Measurements from ENCODE around the gene SRGN. TPM values are rescaled to one million over a fixed set of nuclear protein-coding genes. Genes with fewer than 3 reads are reported as not detected.

SRGN gene
- total RNA-seq, 2 experiments from 2014 or later = 279 to 292 TPM

- Mint-ChIP-seq H3K36me3 (ENCODE audit: low read depth) (peaks cover 48% of the 10 kb centered on the region), H3K27ac (peak overlapping the region; percentile 99), H3K27me3 (peaks cover 1% of the 10 kb centered on the region), H3K4me1 (ENCODE audit: low read depth) (peaks cover 58% of the 10 kb centered on the region), H3K9me3 (no peaks in the 10 kb centered on the region), H3K4me3 (peak overlapping the region; percentile 98)
- DNase-seq = peak; percentile 57
- TF ChIP-seq, protein P1, sequence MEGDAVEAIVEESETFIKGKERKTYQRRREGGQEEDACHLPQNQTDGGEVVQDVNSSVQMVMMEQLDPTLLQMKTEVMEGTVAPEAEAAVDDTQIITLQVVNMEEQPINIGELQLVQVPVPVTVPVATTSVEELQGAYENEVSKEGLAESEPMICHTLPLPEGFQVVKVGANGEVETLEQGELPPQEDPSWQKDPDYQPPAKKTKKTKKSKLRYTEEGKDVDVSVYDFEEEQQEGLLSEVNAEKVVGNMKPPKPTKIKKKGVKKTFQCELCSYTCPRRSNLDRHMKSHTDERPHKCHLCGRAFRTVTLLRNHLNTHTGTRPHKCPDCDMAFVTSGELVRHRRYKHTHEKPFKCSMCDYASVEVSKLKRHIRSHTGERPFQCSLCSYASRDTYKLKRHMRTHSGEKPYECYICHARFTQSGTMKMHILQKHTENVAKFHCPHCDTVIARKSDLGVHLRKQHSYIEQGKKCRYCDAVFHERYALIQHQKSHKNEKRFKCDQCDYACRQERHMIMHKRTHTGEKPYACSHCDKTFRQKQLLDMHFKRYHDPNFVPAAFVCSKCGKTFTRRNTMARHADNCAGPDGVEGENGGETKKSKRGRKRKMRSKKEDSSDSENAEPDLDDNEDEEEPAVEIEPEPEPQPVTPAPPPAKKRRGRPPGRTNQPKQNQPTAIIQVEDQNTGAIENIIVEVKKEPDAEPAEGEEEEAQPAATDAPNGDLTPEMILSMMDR (IDR thresholded peaks at IDR 0.05) = no peak
- intact Hi-C loops (cut with micrococcal nuclease) = loop anchor here (2.0 to 5.0 kb wide), 2 partner anchors 33 to 92 kb away; partner anchors contain the start of gene VPS26A
- CTCF ChIA-PET = interaction anchor here (1.0 to 2.8 kb wide), 3 partner anchors 24 to 83 kb away, joined by 5 to 8 read pairs (median 5); no protein-coding TSS in a partner anchor
- POLR2A ChIA-PET = interaction anchor here (0.6 to 10.7 kb wide), 22 partner anchors 9 to 140 kb away, joined by 3 to 77 read pairs (median 8); partner anchors contain the start of genes DDX21 and SUPV3L1
- ATAC-seq = peak; percentile 15
Measured at GRCh38 chr10:69088801-69089501, 1.0 kb downstream of the SRGN start.

DNA sequence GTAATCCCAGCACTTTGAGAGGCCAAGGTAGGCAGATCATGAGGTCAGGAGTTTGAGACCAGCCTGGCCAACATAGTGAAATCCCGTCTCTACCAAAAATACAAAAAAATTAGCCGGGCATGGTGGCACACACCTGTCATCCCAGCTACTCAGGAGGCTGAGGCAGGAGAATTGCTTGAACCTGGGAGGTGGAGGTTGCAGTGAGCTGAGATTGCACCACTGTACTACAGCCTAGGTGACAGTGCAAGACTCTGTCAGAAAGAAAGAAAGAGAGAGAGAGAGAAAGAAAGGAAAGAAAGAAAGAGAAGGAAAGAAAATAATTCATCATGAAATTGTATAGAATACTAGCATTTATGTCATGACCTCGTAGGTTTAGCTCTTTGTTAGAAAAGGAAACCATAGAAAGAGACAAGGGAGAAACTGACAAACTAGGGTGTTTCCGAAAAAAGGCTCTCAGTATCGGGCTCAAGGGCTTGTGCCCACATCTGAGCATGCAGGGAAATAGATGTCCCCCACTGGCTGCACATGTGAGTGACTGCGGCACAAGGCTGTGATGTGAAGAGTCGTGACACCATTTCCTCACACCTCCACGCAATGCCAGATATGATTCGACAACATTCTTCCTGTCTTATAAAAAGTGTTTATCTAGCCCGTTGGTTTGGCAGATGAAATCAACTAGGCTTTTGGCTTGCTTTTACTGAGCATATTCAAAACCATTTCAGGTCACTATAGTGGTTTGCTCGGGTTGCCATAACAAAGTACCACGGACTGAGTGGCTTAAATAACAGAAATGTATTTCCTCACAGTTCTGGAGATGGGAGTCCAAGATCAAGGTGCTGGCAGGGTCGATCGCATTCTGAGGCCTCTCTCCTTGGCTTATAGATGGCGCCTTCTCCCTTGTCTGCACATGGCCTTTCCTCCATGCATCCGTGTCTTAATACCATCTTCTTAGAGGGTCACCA, 2.0 kb downstream of the SRGN start:
- Mint-ChIP-seq H3K36me3 (ENCODE audit: low read depth) (peaks cover 48% of the 10 kb centered on the region), H3K27me3 (peaks cover 1% of the 10 kb centered on the region), H3K27ac (peak overlapping the region; percentile 99), H3K4me1 (ENCODE audit: low read depth) (peaks cover 59% of the 10 kb centered on the region), H3K4me3 (peak overlapping the region; percentile 98), H3K9me3 (no peaks in the 10 kb centered on the region)
- TF ChIP-seq, protein P1 (IDR thresholded peaks at IDR 0.05) = no peak
- intact Hi-C loops (cut with micrococcal nuclease) = loop anchor here (2.0 to 5.0 kb wide), 3 partner anchors 32 to 93 kb away; partner anchors contain the start of gene VPS26A
- CTCF ChIA-PET = interaction anchor here (1.3 to 5.8 kb wide), 5 partner anchors 43 to 101 kb away, joined by 3 to 97 read pairs (median 6); no protein-coding TSS in a partner anchor
- POLR2A ChIA-PET = interaction anchor here (0.7 to 10.7 kb wide), 15 partner anchors 8 to 189 kb away, joined by 3 to 77 read pairs (median 5); partner anchors contain the start of genes DDX21 and SUPV3L1
- DNase-seq = peak; percentile 93
- ATAC-seq = peak; percentile 75

- H3K27me3 Mint-ChIP-seq = peaks cover 1% of the 10 kb centered on the region
- ATAC-seq (no peak), DNase-seq (no peak)
- no peaks in the 10 kb centered on the region for H3K9me3 Mint-ChIP-seq
- ChIA-PET POLR2A (interaction anchor here (0.7 to 10.7 kb wide), 8 partner anchors 11 to 89 kb away, joined by 3 to 77 read pairs (median 3); no protein-coding TSS in a partner anchor), CTCF (interaction anchor here (0.9 to 5.8 kb wide), 7 partner anchors 10 to 101 kb away, joined by 3 to 97 read pairs (median 10); no protein-coding TSS in a partner anchor)
- TF ChIP-seq, protein P1 (IDR thresholded peaks at IDR 0.05) = no peak
- H3K4me1 Mint-ChIP-seq (ENCODE audit: low read depth) = peaks cover 56% of the 10 kb centered on the region
- H3K36me3 Mint-ChIP-seq (ENCODE audit: low read depth) = peaks cover 50% of the 10 kb centered on the region
- peak overlapping the region; percentile 99 for H3K27ac Mint-ChIP-seq
- H3K4me3 Mint-ChIP-seq = peak overlapping the region; percentile 98
- intact Hi-C loops (cut with micrococcal nuclease) = loop anchor here (2.0 kb wide), 1 partner anchor 46 kb away; no protein-coding TSS in a partner anchor
Measured at GRCh38 chr10:69090685-69091084, 2.8 kb downstream of the SRGN start.

- intact Hi-C loops (cut with micrococcal nuclease) = loop anchor here (2.0 kb wide), 1 partner anchor 46 kb away; no protein-coding TSS in a partner anchor
- no peaks in the 10 kb centered on the region for H3K9me3 Mint-ChIP-seq
- DNase-seq = no peak
- ChIA-PET POLR2A (interaction anchor here (0.7 to 10.7 kb wide), 10 partner anchors 11 to 89 kb away, joined by 3 to 77 read pairs (median 3); no protein-coding TSS in a partner anchor), CTCF (interaction anchor here (0.9 to 5.8 kb wide), 7 partner anchors 10 to 102 kb away, joined by 3 to 97 read pairs (median 10); no protein-coding TSS in a partner anchor)
- peak overlapping the region; percentile 98 for H3K4me3 Mint-ChIP-seq
- H3K36me3 Mint-ChIP-seq (ENCODE audit: low read depth) = peaks cover 51% of the 10 kb centered on the region
- H3K4me1 Mint-ChIP-seq (ENCODE audit: low read depth) = peaks cover 56% of the 10 kb centered on the region
- peaks cover 1% of the 10 kb centered on the region for H3K27me3 Mint-ChIP-seq
- TF ChIP-seq, protein P1 (IDR thresholded peaks at IDR 0.05) = no peak
- H3K27ac Mint-ChIP-seq = peak overlapping the region; percentile 99
- no peak for ATAC-seq
Measured at GRCh38 chr10:69091143-69091651, 3.3 kb downstream of the SRGN start.
